A549 (cell line): ENCODE results near the gene KCNJ6. TPM values are rescaled to one million over a fixed set of nuclear protein-coding genes. Genes with fewer than 3 reads are reported as not detected.

Source experiments
- ATAC-seq, 2 experiments: fragments of 200-7000 bp in 1 of 2; fragments of >200 bp in 1 of 2; cut with Nextera tagmentation in 1 of 2; cut with Tn5 transposase in 1 of 2; 3 replicates each; pipeline versions ENCODE4 v1.8.0 to v1.9.1; 2018 to 2020; ENCODE audit warnings: mild to moderate bottlenecking in 1 of 2, moderate library complexity in 1 of 2
- CTCF ChIA-PET: fragments of 300-600 bp; sonication (Branson Sonifier 250); formaldehyde crosslinking; extraction: SDS; loops from one replicate; lab custom pipeline; 2021; ENCODE audit warnings: antibody characterized with exemption, inconsistent platforms; lab: Yijun Ruan, JAX
- POLR2A ChIA-PET: fragments of 350-600 bp; formaldehyde crosslinking; extraction: SDS; loops from one replicate; lab custom pipeline; 2021; ENCODE audit warnings: antibody characterized with exemption, inconsistent platforms; lab: Yijun Ruan, JAX
- DNase-seq, 2 experiments: peaks; one replicate each; pipeline versions ENCODE4 v3.0.0 to v3.0.0-alpha.2; 2011 to 2016; ENCODE audit warnings: low read depth in 1 of 2, low spot score in 1 of 2
- FAIRE-seq: peaks from 2 replicates; lab custom pipeline; 2011; peaks lifted over from hg19 to GRCh38; lab: Jason Lieb, UNC
- H3K27ac ChIP-seq, 2 experiments: fragments of >200 bp; sonication (Bioruptor Twin); formaldehyde crosslinking; 3 replicates each; pipeline ENCODE4 v1.5.1; 2016 to 2017
- H3K4me1 ChIP-seq: fragments of >200 bp; sonication (Bioruptor Twin); formaldehyde crosslinking; 3 replicates; pipeline ENCODE4 v1.6.1; 2016
- H3K4me2 ChIP-seq: fragments of >200 bp; sonication (Bioruptor Twin); formaldehyde crosslinking; 3 replicates; pipeline ENCODE4 v1.6.1; 2016
- H3K4me3 ChIP-seq: fragments of >200 bp; sonication (Bioruptor Twin); formaldehyde crosslinking; 3 replicates; pipeline ENCODE4 v1.5.1; 2016
- H3K9me3 ChIP-seq: fragments of >200 bp; sonication (Bioruptor Twin); formaldehyde crosslinking; 3 replicates; pipeline ENCODE4 v1.6.1; 2016
- CEBPB ChIP-seq, 2 experiments: fragments of >200 bp in 1 of 2; sonication (Bioruptor Twin) in 1 of 2; formaldehyde crosslinking in 1 of 2; IDR thresholded peaks; 2 replicates each; pipeline ENCODE4 v1.6.1; 2012 to 2016
- CHD2 ChIP-seq: fragments of 150-350 bp; IDR thresholded peaks from 2 replicates; pipeline ENCODE4 v1.6.1; 2014; ENCODE audit warnings: low read length; ENCODE audit not compliant: partially characterized antibody
- EHMT2 ChIP-seq: fragments of 200-600 bp; sonication (generic); IDR thresholded peaks from 2 replicates; pipeline ENCODE4 v1.6.1; 2016; ENCODE audit warnings: antibody characterized with exemption, low read depth, mild to moderate bottlenecking, moderate library complexity
- FOSB ChIP-seq: fragments of 250-450 bp; sonication (Bioruptor Pico); IDR thresholded peaks from 2 replicates; pipeline ENCODE4 v1.5.0; 2020; ENCODE audit warnings: mild to moderate bottlenecking, moderate library complexity
- FOSL2 ChIP-seq, 2 experiments: fragments of 450-650 bp in 1 of 2; fragments of >200 bp in 1 of 2; sonication (Bioruptor Twin) in 1 of 2; formaldehyde crosslinking; IDR thresholded peaks; 2 replicates each; pipeline versions ENCODE4 v1.5.0 to v1.6.1; 2016 to 2020; ENCODE audit warnings: mild to moderate bottlenecking in 1 of 2, moderate library complexity in 1 of 2
- FOXS1 ChIP-seq: fragments of 250-450 bp; sonication (Bioruptor Pico); IDR thresholded peaks from 2 replicates; pipeline ENCODE4 v1.5.0; 2020; ENCODE audit warnings: mild to moderate bottlenecking, moderate library complexity
- GATA3 ChIP-seq: IDR thresholded peaks from 2 replicates; pipeline ENCODE4 v1.6.1; 2012; ENCODE audit warnings: borderline replicate concordance
- HDAC2 ChIP-seq: fragments of 200-600 bp; sonication (generic); IDR thresholded peaks from 2 replicates; pipeline ENCODE4 v1.6.1; 2016
- KDM1A ChIP-seq: fragments of 200-600 bp; sonication (generic); IDR thresholded peaks from 2 replicates; pipeline ENCODE4 v1.6.1; 2016; ENCODE audit warnings: low read depth, mild to moderate bottlenecking
- MAFK ChIP-seq: fragments of 450-650 bp; IDR thresholded peaks from 2 replicates; pipeline ENCODE4 v1.6.1; 2014; ENCODE audit not compliant: partially characterized antibody
- NPAS2 ChIP-seq: fragments of 250-450 bp; sonication (Bioruptor Pico); IDR thresholded peaks from 2 replicates; pipeline ENCODE4 v1.8.0; 2022; ENCODE audit warnings: mild to moderate bottlenecking, moderate library complexity, borderline replicate concordance
- RAD21 ChIP-seq, 2 experiments: fragments of >200 bp in 1 of 2; sonication (Bioruptor Twin) in 1 of 2; formaldehyde crosslinking in 1 of 2; IDR thresholded peaks in 1 of 2; conservative IDR thresholded peaks in 1 of 2; 2 replicates in 1 of 2; 3 replicates in 1 of 2; pipeline ENCODE4 v1.6.1; 2012 to 2018; ENCODE audit warnings: inconsistent platforms in 1 of 2
- REST ChIP-seq: fragments of 200-600 bp; sonication (generic); IDR thresholded peaks from 2 replicates; pipeline ENCODE4 v1.6.1; 2016; ENCODE audit warnings: antibody characterized with exemption, mild to moderate bottlenecking, moderate library complexity
- RFX5 ChIP-seq: fragments of 450-650 bp; IDR thresholded peaks from 2 replicates; pipeline ENCODE4 v1.7.1; 2014; ENCODE audit warnings: antibody characterized with exemption, mild to moderate bottlenecking, moderate library complexity
- SREBF2 ChIP-seq: fragments of 450-650 bp; IDR thresholded peaks from 2 replicates; pipeline ENCODE4 v1.6.1; 2014; ENCODE audit warnings: mild to moderate bottlenecking, moderate library complexity
- ZC3H11A ChIP-seq: fragments of 450-650 bp; IDR thresholded peaks from 2 replicates; pipeline ENCODE4 v1.6.1; 2014; ENCODE audit warnings: antibody characterized with exemption, mild to moderate bottlenecking
- WGBS: methylation state at CpG from one replicate; pipeline ENCODE4 v1.1.6; 2017; ENCODE audit errors: missing lambda C conversion rate; 5-methylcytosine and 5-hydroxymethylcytosine counted together
- polyA plus RNA-seq, 4 experiments: library from polyadenylated mRNA; depleted of rRNA in 3 of 4; stranded (reverse); fragments of >200 nt; fragmentation: RNase III in 1 of 4; extraction: RNeasy Plus Mini Kit Qiagen cat#74134 plus additional on column Dnase treatment in 1 of 4; gene quantifications; 2 replicates in 3 of 4; 3 replicates in 1 of 4; pipeline ENCODE4 v1.2.3, GENCODE V29; 2011 to 2017
- TF ChIP-seq, protein P1 (sequence below): fragments of 150-350 bp; IDR thresholded peaks from 2 replicates; pipeline ENCODE4 v1.6.1; 2014; ENCODE audit warnings: low read depth, mild to moderate bottlenecking, low read length

KCNJ6 gene
- polyA plus RNA-seq, 2 of the 4 experiments (the other 2 are of a cell fraction), result 0.68 to 1.4 TPM

GRCh38 chr21:37945036-37945435 is 28.8 kb upstream of the KCNJ6 start (continued):
- TF ChIP-seq, protein P1, sequence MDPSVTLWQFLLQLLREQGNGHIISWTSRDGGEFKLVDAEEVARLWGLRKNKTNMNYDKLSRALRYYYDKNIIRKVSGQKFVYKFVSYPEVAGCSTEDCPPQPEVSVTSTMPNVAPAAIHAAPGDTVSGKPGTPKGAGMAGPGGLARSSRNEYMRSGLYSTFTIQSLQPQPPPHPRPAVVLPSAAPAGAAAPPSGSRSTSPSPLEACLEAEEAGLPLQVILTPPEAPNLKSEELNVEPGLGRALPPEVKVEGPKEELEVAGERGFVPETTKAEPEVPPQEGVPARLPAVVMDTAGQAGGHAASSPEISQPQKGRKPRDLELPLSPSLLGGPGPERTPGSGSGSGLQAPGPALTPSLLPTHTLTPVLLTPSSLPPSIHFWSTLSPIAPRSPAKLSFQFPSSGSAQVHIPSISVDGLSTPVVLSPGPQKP, result no peak
- TF ChIP-seq NPAS2, result no peak
- no peak for TF ChIP-seq EHMT2
- TF ChIP-seq, all 56 proteins: peak for 0

- Histone ChIP-seq H3K27ac (no peak overlapping the region), H3K4me1 (no peaks in the 10 kb centered on the region), H3K9me3 (no peaks in the 10 kb centered on the region), H3K4me2 (no peak overlapping the region), H3K4me3 (no peak overlapping the region)
- ATAC-seq (no peak), FAIRE-seq (no peak), DNase-seq (no peak)
- ChIA-PET POLR2A (no interaction called here), CTCF (interaction anchor here (0.6 to 1.1 kb wide), 3 partner anchors 8 to 417 kb away, joined by 3 to 5 read pairs (median 3); no protein-coding TSS in a partner anchor)
- TF ChIP-seq CEBPB (IDR thresholded peaks at IDR 0.05) (no peak), RFX5 (no peak), GATA3 (no peak), EHMT2 (no peak), ZC3H11A (no peak), HDAC2 (no peak), KDM1A (no peak)
- WGBS, result 40% methylated on average over 5 of the region's 5 CpGs
Observed at GRCh38 chr21:37944496-37944895, 28.2 kb upstream of the KCNJ6 start.

GRCh38 chr21:37940691-37941090 is 24.4 kb upstream of the KCNJ6 start:
- 47% methylated on average over 2 of the region's 2 CpGs for WGBS
- ChIA-PET POLR2A (no interaction called here), CTCF (interaction anchor here (0.8 kb wide), 1 partner anchor 415 kb away, joined by 3 read pairs; no protein-coding TSS in a partner anchor)
- no peak for TF ChIP-seq CHD2
- no peak for TF ChIP-seq RAD21 (conservative IDR thresholded peaks at IDR 0.05 in 1 of 2, IDR thresholded peaks at IDR 0.05 in 1 of 2)
- TF ChIP-seq GATA3, result no peak
- no peak for TF ChIP-seq FOSL2 (IDR thresholded peaks at IDR 0.05)
- TF ChIP-seq FOSL2 (CRISPR knock-in tag; IDR thresholded peaks at IDR 0.05), result no peak
- no peak for TF ChIP-seq REST
- TF ChIP-seq, protein P1, result no peak
- no peak for TF ChIP-seq KDM1A
- no peak for TF ChIP-seq FOSB (CRISPR knock-in tag)
- TF ChIP-seq SREBF2, result no peak
- TF ChIP-seq MAFK, result no peak
- no peak for TF ChIP-seq FOXS1 (CRISPR knock-in tag)
- DNase-seq, result no peak
- no peak for FAIRE-seq
- ATAC-seq, result no peak
- Histone ChIP-seq H3K9me3 (no peaks in the 10 kb centered on the region), H3K4me2 (no peak overlapping the region), H3K4me3 (no peak overlapping the region), H3K4me1 (no peaks in the 10 kb centered on the region), H3K27ac (no peak overlapping the region)
